Measurements from ENCODE around the gene DCTPP1. TPM values are rescaled to one million over a fixed set of nuclear protein-coding genes. Genes with fewer than 3 reads are reported as not detected.
"Not testable (repeated sequence)": the region's sequence is repeated elsewhere in the genome, so short reads cannot be mapped to it uniquely, and the experiment has no call there.

The DCTPP1 gene
- total RNA-seq, 2 donors from 2014 or later: 15.2 to 20.1 TPM

- no peak for DNase-seq (ENCODE audit: low spot score)
- intact Hi-C loops (cut with DNase I): no loop called here
Measured at GRCh38 chr16:30397776-30398660, 31.8 kb downstream of the DCTPP1 start.

DNA sequence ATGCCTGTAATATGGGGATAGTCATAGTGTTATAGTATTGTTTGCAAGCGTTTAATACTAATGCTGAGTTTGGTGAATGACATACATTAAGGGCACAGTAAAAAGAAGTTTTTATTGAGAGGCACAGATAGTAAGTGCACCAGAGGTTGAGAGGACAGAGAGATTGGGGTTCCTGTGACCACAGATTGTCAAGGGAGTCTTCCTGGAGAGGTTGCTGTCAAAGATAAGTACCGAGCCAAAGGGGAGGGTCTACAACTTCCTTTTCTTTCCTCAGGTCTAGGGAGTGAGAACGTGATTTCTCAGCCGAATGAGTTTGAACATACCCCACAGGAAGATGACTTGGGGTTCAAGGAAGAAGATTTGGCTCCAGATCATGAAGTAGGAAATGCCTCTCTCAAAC lies 32.8 kb downstream of the DCTPP1 start:
- intact Hi-C loops (cut with DNase I): no loop called here
- no peak for DNase-seq (ENCODE audit: low spot score)

DNA sequence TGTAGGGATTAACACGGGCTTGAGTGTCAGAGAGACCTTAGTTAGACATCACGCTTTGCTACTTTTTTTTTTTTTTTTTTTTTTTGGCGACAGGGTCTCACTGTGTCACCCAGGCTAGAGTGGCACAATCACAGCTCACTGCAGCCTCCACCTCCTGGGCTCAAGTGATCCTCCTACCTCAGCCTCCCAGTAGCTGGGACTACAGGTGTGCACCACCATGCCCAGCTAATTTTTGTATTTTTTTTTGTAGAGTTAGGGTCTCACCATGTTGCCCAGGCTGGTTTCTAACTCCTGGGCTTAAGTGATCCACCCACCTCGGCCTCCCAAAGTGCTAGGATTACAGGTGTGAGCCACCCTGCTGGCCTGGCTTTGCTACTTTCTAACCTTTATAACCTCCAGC lies 33.2 kb downstream of the DCTPP1 start:
- DNase-seq (ENCODE audit: low spot score); intact Hi-C loops (cut with DNase I): not testable (repeated sequence)

DNA sequence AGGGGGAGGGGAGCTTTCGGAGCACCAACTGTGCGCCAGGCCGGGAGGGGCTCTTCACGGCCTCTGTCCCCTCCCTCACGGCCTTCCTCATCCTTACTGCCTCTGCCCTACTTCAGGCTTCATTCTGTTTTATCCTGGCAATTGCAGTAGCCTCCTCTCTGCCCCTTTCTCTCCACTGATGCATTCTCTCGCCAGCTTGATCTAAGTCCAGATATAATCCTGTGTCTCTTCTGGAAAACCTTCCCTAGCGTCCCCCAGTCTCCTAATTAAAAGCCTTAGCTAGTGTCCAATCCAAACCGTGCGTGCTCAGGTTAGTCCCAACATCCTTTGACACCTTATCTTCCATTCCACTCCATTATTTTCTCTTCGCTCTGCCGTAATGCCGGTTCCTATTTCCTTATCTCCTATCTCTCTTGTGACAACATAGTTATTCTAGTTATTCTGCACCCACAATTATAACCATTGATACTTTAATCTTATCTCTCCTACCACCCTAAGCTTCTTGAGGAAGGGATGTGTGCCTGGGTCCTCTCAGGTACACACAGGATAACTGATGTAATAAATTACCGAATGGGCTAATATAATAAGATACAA lies 33.7 kb downstream of the DCTPP1 start:
- no peak for DNase-seq (ENCODE audit: low spot score)
- intact Hi-C loops (cut with DNase I): no loop called here

GRCh38 chr16:30395155-30395991 lies 34.5 kb downstream of the DCTPP1 start, which contains the start of gene ZNF48:
Gene ZNF48 (plus strand): TSS chr16:30395420. CDS start chr16:30395795, 375 bp downstream.
- intact Hi-C loops (cut with DNase I): no loop called here
- DNase-seq (ENCODE audit: low spot score): peak; percentile 97

- intact Hi-C loops (cut with DNase I): no loop called here
- no peak for DNase-seq (ENCODE audit: low spot score)
Measured at GRCh38 chr16:30394592-30395154, 35.2 kb downstream of the DCTPP1 start.

GRCh38 chr16:30383521-30383920 lies 46.3 kb downstream of the DCTPP1 start:
- no peak for DNase-seq (ENCODE audit: low spot score)
- intact Hi-C loops (cut with DNase I): no loop called here

- no peak for DNase-seq (ENCODE audit: low spot score)
- intact Hi-C loops (cut with DNase I): no loop called here
Measured at GRCh38 chr16:30382111-30382881, 47.5 kb downstream of the DCTPP1 start, which contains the start of gene SEPTIN1. Gene SEPTIN1 (minus strand): TSS chr16:30382561. CDS start chr16:30382542, 19 bp downstream.

DNA sequence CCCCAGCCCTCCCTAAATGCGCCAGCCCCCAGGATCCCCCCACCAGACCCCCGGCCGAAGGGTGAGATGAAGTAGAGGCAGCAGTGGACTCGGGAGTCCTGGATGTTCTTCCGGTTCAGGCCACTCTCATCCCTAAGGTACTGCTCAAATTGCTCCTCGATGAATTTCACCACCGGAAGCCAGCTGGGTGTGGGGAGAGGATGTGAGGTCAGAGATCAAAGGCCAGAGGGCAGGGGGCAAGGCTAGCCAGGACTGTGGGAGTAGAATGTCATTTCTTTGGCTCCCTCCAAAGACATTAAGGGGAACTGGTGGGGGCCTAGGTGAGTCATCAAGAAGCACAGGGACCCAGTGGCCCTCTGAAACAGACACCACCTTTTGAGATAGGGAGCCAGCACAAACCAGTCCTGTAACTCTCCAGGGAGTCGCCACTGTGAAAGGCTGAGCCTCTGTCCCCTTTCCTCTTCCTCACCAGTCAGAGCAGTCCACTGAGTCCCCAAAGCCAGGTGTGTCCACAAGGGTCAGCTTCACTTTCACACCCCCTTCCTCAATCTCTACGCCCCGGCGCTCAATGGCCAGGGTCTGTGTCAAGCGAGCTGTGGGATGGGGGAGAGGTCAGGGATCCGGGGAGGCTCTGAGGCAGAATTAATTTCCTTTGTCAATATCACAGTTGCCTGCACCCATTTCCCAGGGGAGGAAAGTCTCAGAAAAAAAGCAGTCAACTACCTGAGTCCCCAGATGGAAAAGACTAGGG lies 48.4 kb downstream of the DCTPP1 start:
- no peak for DNase-seq (ENCODE audit: low spot score)
- intact Hi-C loops (cut with DNase I): no loop called here

DNA sequence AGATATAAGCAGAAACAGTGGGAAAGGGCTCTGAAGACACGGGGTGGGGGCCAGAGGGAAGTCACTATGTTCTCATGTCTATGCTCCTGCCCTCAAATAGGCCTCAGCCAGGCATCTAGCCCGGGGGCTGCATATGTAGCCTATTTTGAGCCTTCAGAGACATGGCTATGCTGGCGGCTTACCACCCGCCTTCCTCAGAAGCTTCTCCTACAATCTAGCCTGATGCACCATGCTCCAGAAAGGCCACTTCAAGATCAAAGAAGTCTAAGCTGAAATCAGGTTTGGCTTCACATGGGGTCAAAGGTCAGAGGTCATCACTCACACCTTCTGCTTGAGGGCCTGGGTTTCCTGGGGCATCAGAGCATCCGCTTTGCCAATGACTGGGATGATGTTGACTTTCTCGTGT lies 49.0 kb downstream of the DCTPP1 start:
- intact Hi-C loops (cut with DNase I): no loop called here
- DNase-seq (ENCODE audit: low spot score): no peak

DNA sequence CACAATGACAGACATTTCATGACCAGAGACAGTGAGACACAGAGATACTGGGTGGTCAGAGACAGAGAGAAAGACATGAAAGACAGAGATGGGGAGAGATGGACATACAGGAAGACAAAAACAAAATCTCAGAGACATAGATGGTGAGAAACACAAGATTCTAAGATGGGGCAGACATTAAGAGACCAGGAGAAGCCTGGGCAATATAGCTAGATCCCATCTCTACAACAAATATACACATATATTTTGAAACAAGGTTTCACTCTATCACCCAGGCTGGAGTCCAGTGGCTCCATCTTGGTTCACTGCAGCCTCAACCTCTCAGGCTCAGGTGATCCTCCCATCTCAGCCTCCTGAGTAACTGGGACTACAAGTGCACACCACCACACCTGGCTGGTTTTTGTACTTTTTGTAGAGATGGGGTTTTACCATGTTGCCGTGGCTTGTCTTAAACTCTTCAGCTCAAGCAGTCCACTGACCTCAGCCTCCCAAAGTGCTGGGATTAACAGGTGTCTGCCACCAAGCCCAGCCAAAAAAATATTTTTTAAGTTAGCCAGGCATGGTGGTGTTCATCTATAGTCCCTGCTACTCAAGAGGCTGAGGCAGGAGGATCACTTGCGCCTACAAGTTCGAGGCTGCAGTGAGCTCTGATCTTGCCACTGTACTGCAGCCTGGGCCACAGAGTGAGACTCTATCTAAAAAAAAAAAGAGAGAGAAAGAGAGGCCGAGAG lies 49.6 kb downstream of the DCTPP1 start:
- DNase-seq (ENCODE audit: low spot score): no peak
- intact Hi-C loops (cut with DNase I): no loop called here

- intact Hi-C loops (cut with DNase I): loop anchor here in 1 of 2 donors (5.0 kb wide), 1 partner anchor 1222 kb away; no protein-coding TSS in a partner anchor
- no peak for DNase-seq (ENCODE audit: low spot score)
Measured at GRCh38 chr16:30379158-30379783, 50.6 kb downstream of the DCTPP1 start.

DNA sequence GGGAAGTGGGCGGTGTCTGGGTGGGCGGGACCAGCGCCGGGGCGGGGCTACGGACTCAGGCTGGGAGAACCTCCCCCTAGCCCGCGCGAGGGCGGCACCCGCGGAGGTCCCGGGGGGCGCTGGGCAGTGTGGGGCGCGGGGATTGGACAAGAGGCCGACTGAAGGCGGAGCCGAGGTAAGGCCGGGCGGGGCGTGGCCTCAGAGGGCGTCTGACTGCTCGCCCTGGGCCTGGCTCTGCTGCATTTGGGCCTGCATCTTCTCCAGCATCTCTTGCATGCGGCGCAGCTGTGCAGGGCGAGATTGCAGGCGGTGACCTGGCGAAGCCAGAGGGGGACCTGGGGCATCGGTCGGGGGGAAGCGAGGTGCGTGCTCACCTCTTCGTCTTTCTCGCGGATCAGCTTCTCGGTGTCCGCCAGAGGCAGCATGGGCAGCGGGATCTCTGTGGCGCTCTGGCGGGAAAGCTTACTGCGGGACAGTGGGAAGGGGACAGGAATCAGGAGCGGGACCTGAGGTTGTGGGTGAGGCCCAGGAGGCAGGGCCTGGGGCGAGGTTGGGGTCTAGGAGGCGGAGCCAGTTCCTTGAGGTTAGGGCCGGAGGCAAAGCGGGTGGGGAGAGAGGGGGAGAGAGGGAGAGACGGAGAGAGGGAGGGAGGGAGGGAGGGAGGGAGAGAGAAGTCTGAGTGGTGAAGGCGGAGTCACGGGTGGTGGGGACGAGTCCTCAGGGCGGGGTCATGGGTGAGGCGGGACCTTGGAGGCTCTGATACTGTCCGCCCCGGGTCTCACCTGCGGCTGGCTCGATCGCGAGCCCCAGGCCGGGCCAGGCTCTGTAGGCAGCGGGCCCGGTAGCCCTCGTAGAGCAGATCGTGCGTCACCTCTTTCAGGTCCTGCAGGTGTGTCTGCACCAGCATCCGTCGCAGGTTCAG lies 51.3 kb downstream of the DCTPP1 start:
- intact Hi-C loops (cut with DNase I): loop anchor here in 1 of 2 donors (5.0 kb wide), 1 partner anchor 1221 kb away; no protein-coding TSS in a partner anchor
- peak; percentile 100 for DNase-seq (ENCODE audit: low spot score)

DNA sequence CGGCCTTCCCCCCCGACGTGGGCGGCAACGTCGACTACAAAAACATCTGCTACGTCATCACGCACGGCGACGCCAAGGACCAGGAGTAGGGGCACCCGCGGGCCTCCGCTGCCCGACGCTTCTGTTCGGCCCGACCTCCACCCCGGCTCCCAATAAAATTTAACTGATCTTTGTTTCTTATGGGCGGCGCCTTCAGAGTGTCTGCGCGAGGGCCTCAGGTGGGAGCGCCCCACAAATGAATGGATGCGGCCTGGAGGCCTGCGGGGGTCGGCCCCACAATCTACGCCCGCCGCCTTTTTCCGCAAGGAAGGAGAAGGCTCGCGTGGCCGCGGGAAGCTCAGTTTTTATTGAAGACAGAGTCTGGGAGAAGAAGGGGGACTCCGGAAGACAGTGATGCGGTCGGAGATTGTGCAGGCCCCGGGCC lies 52.0 kb downstream of the DCTPP1 start:
- peak; percentile 98 for DNase-seq (ENCODE audit: low spot score)
- intact Hi-C loops (cut with DNase I): loop anchor here in 1 of 2 donors (5.0 kb wide), 1 partner anchor 1221 kb away; no protein-coding TSS in a partner anchor

GRCh38 chr16:30377050-30377811 lies 52.6 kb downstream of the DCTPP1 start:
- intact Hi-C loops (cut with DNase I): loop anchor here in 1 of 2 donors (5.0 kb wide), 1 partner anchor 1220 kb away; no protein-coding TSS in a partner anchor
- no peak for DNase-seq (ENCODE audit: low spot score)
